ENCODE measurements around the gene RBP5.
"Not testable (repeated sequence)": the region's sequence is repeated elsewhere in the genome, so short reads cannot be mapped to it uniquely, and the experiment has no call there.

The RBP5 gene

GRCh38 chr12:7121324-7121723, 7.4 kb downstream of the RBP5 start:
- no peak for DNase-seq

GRCh38 chr12:7120166-7120565, 8.5 kb downstream of the RBP5 start:
- DNase-seq, result no peak

- no peak for DNase-seq
Observed at GRCh38 chr12:7118881-7119280, 9.8 kb downstream of the RBP5 start.

GRCh38 chr12:7117670-7118069, 11.0 kb downstream of the RBP5 start:
- no peak for DNase-seq

GRCh38 chr12:7116916-7117315, 11.8 kb downstream of the RBP5 start:
- no peak for DNase-seq

- DNase-seq, result no peak
Observed at GRCh38 chr12:7116196-7116595, 12.5 kb downstream of the RBP5 start.

GRCh38 chr12:7114851-7115250, 13.8 kb downstream of the RBP5 start:
- no peak for DNase-seq

GRCh38 chr12:7114008-7114407, 14.7 kb downstream of the RBP5 start:
- no peak for DNase-seq

GRCh38 chr12:7113389-7113871, 15.3 kb downstream of the RBP5 start:
- DNase-seq, result peak; percentile 5 to 65

- DNase-seq, result no peak
Observed at GRCh38 chr12:7112041-7112440, 16.6 kb downstream of the RBP5 start.

GRCh38 chr12:7110661-7111060, 18.0 kb downstream of the RBP5 start:
- no peak for DNase-seq

GRCh38 chr12:7109572-7109920, 19.1 kb downstream of the RBP5 start:
- DNase-seq, result no peak

- DNase-seq, result peak; percentile 77
Observed at GRCh38 chr12:7108796-7109571, 19.7 kb downstream of the RBP5 start, which contains the start of gene C1RL. C1RL (minus strand) TSS chr12:7109214; CDS start chr12:7109180, 34 bp downstream.

GRCh38 chr12:7108003-7108795, 20.5 kb downstream of the RBP5 start:
- DNase-seq, result peak; percentile 51 to 81

- DNase-seq, result no peak
Observed at GRCh38 chr12:7107636-7108002, 21.1 kb downstream of the RBP5 start.

- not testable (repeated sequence) for DNase-seq
Observed at GRCh38 chr12:7107181-7107580, 21.5 kb downstream of the RBP5 start.

GRCh38 chr12:7106082-7106481, 22.6 kb downstream of the RBP5 start:
- no peak for DNase-seq

GRCh38 chr12:7103837-7104584, 24.7 kb downstream of the RBP5 start:
- DNase-seq, result no peak

- DNase-seq, result no peak
Observed at GRCh38 chr12:7102582-7102981, 26.1 kb downstream of the RBP5 start.

GRCh38 chr12:7101694-7102131, 27.0 kb downstream of the RBP5 start:
- DNase-seq, result no peak

- no peak for DNase-seq
Observed at GRCh38 chr12:7101047-7101693, 27.5 kb downstream of the RBP5 start.

GRCh38 chr12:7100239-7100638, 28.4 kb downstream of the RBP5 start:
- no peak for DNase-seq
